ENCODE data around the gene TMEM247.

TMEM247 gene

GRCh38 chr2:46488389-46488788 lies 9.0 kb downstream of the TMEM247 start:
- DNase-seq (ENCODE audit: low read depth in 2 of 3, low spot score in 1 of 3): no peak

DNA sequence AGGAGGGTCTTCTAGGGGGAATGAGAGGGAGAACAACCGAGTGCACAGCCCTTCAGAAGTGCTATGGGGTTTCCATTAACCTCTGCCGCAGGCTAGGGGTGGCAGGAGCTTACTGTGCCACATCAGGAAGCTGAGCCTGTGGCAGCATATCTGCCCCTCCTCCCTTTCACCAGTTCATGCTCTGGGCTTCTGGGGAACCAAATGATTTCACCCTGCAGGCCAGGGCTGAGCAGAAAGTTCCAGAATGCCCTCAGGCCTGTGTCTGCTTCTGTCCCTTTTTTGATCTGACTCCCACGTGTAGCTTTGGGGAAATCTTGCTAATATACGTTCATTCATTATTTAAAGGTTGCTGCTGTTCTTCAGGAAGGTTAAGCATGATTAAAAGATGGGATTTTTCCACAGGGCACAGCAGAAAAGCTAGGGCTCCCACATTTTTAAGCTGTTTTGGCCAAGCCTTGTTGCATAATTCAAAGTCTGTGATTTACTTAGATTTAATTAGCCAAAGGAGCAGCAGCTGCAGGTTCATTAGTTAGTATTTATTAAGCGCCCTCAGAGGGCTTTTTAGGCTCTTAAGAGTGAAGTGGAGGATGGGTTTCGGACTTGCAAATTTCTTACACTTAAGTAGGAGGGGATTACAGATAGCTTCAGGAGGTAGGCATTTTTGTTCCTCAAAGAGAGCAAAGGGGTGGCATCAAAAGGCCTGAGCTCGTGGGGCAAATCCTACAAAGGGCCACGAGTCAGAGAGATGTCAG lies 10.2 kb downstream of the TMEM247 start:
- DNase-seq (ENCODE audit: low read depth in 2 of 3, low spot score in 1 of 3): no peak

GRCh38 chr2:46490521-46491141 lies 11.3 kb downstream of the TMEM247 start:
- no peak for DNase-seq (ENCODE audit: low read depth in 2 of 3, low spot score in 1 of 3)

DNA sequence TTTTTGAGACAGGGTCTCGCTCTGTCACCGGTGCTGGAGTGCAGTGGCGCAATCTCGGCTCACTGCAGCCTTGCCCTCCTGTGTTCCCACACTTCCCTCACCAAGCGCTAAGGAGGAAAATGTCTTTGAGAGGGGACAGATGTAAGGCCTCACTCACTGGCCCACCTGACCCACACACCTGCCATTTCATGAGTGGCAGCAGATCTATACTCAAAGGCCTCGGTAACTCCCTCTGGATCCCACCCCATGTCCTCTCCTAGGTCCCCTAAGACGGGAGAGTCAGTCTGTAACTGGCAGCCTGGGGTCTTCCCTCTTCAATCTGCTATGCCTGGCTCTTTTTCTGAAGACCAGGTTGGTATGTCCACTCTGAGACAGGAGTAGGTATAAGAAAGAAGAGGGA lies 12.9 kb downstream of the TMEM247 start:
- DNase-seq (ENCODE audit: low read depth in 2 of 3, low spot score in 1 of 3): no peak

GRCh38 chr2:46493241-46493970 lies 14.0 kb downstream of the TMEM247 start:
- no peak for DNase-seq (ENCODE audit: low read depth in 2 of 3, low spot score in 1 of 3)

DNA sequence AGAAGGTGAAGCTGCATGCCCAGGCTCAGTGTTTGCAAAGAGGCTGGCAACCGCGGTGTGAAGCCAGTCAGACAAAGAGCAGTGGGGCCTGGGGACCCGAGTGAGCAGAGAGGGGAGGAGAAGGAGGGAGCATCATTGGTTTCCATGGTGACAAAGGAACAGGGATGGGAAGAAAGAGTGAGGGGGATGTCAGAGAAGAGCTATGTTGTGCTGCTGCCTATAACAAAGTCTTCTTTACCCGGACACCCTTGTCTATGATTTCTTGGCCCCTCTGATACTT lies 14.5 kb downstream of the TMEM247 start:
- DNase-seq (ENCODE audit: low read depth in 2 of 3, low spot score in 1 of 3): no peak

- DNase-seq (ENCODE audit: low read depth in 2 of 3, low spot score in 1 of 3): no peak
These were observed 15.2 kb downstream of the TMEM247 start for GRCh38 chr2:46494596-46494995.

DNA sequence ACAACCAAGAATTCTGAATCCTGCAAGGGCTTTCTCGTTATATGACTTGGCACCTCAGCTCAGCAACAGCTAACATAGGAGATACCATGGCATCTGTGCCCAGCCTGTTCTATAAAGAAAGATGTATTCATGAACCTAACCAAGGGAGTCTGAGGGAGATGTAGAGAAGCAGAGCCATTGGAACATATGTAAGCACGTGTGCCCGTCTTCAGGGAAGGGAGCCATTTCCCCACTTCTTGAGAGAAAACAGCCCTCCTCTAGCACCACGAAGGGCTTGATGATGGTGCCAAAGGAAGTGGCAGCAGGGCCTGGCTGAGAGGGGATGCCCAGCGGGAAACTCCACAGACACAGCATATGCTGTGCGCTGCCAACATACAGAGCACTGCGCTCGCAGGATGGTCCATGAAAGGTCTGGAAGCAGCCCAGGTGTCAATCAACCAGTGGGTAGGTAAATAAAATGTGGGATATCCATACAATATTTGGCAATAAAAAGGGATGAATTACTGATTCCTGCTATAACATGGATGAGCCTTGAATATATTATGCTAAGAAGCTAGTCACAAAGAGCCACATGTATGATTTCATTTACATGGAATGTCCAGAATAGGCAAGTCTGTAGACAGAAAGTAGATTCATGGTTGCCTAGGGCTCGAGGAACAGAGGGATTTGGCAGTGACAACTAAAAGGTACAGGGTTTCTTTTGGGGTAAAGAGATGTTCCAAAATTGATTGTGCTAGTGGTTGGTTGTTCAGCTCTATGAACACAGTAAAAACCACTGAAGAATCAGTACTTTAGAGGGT lies 16.1 kb downstream of the TMEM247 start:
- no peak for DNase-seq (ENCODE audit: low read depth in 2 of 3, low spot score in 1 of 3)

DNA sequence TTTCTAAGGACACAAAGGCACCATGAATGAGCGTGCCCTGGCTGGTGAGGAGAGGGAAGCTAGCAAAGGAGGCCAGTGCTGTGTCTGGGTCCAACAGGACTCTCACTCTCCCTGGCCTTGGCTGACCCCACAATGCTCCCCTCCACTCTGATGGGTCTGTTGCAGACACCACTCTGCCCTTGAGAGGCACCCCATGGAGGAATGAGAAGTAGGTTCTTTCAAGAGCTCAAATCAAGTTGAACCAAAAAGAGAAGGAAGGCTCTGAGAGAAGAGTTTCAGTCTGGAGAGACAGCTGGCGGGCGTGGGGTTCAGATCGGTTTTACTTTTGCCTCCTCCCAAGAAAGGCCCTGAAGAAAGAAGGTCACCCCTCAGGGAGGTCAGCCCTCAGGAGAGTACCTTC lies 18.4 kb downstream of the TMEM247 start:
- no peak for DNase-seq (ENCODE audit: low read depth in 2 of 3, low spot score in 1 of 3)

DNA sequence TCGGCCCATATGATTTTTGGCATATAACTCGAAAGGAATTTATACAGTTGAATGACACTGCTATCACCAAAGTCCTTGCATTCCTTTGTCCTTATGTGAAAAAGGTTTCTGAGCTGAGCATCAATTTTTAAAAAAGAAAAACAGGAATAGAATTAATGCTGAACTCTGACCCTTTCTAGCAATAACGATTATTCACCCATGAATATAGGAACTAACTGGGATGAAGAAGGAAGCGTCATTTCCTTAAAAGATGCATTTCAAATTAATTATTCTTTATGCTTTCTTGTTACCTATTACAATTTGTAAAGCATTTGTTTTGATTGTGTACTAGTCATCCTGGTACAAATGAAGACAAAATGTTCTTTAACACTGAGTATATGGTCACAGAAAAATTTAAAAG lies 19.3 kb downstream of the TMEM247 start:
- DNase-seq (ENCODE audit: low read depth in 2 of 3, low spot score in 1 of 3): no peak

DNA sequence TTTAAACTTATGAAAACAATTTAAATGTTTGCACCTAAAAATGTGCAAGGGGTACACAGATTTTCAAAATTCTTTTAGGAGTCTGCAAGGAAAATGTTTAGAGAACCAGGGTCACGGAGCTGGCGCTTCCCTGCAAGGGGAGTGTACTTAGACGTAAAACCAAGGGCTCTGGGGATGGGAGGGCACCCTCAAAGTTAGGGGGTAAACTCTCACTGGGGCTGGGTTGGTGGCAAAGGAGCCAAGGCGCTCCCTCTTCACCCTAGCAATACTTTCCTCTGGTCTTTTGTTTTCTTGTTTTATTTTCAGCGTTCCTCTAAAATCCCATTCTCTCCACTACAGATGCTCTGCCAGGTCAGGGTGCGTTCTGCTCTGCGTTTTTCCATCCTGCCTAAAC lies 20.0 kb downstream of the TMEM247 start:
- DNase-seq (ENCODE audit: low read depth in 2 of 3, low spot score in 1 of 3): no peak

GRCh38 chr2:46500801-46501200 lies 21.4 kb downstream of the TMEM247 start:
- DNase-seq (ENCODE audit: low read depth in 2 of 3, low spot score in 1 of 3): no peak

DNA sequence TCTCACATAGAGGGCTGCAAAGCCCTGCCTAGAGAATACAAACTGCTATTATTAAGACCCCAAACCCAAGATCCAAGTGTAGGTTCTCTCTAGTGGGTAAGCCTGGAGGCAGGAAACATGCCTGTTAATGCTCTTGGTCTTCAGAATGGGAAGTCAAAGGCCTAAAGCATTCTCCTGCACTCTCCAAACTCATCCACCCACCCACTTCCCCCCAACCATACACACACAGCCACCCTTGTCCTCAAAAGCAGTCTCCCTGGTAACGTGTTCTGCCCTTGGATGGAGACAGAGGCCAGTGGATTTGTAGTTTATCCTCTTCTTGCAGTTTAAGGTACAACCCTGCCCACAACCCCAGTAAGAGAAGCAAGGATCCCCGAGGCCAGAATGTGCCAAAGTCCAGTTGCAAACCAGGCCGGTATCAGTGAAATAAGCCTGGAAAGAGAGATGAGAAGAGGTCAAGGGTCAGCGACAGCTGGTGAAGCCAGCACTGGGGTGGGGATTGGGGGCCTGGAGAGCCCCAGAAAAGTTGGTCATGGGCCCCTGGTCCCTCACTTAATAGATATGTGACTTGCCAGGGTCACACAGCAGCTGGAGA lies 23.0 kb downstream of the TMEM247 start:
- no peak for DNase-seq (ENCODE audit: low read depth in 2 of 3, low spot score in 1 of 3)

GRCh38 chr2:46503686-46504085 lies 24.3 kb downstream of the TMEM247 start:
- DNase-seq (ENCODE audit: low read depth in 2 of 3, low spot score in 1 of 3): no peak

GRCh38 chr2:46504221-46504620 lies 24.9 kb downstream of the TMEM247 start:
- no peak for DNase-seq (ENCODE audit: low read depth in 2 of 3, low spot score in 1 of 3)

DNA sequence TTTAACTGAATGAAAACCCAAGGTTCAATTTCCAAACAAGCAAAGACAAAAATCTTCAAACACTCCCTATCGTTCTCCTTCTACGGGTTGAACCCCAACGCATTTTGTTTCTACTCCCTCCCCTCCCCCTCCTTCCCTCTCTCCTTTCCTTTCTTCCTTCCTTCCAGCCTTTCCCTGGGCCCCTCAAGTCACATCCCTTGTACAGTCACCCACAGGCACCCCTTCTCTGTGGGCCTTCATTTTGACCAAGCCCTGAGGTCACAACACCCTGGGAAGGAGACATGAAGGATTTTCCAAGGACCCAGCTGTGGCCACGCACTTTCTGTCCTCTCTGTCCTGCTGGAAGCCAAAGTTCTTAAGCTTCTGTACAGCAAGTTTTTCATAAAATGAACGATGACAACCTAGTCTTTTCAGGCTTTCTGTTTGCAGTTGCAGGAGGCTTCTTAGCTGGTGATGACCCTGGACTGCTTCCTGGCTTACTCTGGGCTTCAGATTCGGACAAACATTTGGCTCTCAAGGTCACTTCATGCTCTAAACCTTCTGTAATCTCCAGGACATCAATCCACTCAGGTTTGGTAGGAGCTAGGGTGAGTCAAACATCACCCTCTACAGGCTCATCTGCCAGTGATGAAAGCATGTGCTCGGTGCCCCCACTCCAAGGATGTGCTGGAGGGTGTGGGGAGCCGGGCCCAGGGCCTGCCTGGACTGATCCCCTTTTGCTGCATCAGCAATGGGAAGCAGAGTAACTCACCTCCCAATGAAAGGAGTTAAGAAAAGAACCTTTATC lies 25.5 kb downstream of the TMEM247 start:
- no peak for DNase-seq (ENCODE audit: low read depth in 2 of 3, low spot score in 1 of 3)

GRCh38 chr2:46505472-46505783 lies 26.1 kb downstream of the TMEM247 start:
- DNase-seq (ENCODE audit: low read depth in 2 of 3, low spot score in 1 of 3): no peak

DNA sequence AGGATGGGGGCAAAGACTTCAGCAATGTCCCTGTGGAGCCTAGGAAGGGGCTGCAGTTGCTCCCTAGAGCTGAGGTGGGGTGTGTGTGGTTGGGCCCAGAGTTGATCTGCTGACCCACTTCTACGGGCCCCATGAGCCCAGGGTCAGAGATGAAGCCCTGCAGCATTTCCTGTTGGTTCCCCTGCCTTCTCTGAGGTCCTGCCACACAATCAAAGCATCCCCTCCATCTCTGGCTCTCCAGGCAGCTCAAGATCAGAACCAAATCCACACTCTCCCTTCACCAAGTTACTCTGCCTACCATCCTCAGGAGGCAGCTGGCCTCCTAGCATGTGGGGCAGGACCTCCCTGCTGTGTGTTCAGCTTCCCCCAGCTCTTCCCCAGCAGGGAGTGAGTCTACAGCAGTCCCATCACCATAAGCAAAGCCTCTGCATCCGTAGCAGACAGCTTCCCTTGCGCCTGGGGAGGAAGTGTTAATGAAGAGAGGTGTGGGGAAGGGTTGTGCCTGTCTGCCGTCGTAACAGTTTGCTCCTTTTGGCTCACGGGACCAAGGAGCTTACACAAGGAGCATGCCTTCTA lies 26.9 kb downstream of the TMEM247 start:
- DNase-seq (ENCODE audit: low read depth in 2 of 3, low spot score in 1 of 3): no peak

DNA sequence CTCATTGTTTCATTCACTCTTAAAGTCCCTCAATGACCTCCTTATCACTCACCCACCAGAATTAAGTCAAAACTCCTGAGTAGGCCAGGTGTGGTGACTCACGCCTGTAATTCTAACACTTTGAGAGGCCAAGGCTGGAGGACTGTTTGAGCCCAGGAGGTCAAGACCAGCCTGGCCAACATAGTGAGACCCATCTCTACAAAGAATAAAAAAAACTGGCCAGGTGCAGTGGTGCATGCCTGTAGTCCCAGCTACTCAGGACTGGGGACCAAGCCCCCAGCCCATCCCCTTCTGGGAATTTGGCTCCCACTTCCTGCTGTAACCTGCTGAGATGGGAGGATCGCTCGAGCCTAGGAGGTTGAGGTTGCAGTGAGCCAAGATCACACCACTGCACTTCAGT lies 28.9 kb downstream of the TMEM247 start:
- DNase-seq (ENCODE audit: low read depth in 2 of 3, low spot score in 1 of 3): no peak

GRCh38 chr2:46508759-46509158 lies 29.4 kb downstream of the TMEM247 start:
- no peak for DNase-seq (ENCODE audit: low read depth in 2 of 3, low spot score in 1 of 3)

Data from stimulated activated CD4-positive, alpha-beta T cell treated with anti-CD3 and anti-CD28 coated beads, Interleukin-12 subunit alpha, Interleukin-12 subunit beta, amount 100 ng/mL, for 48 hours (primary cell).